Activated naive CD4-positive, alpha-beta T cell treated with anti-CD3 and anti-CD28 coated beads, Interleukin-2, amount 50 U/mL, for 24 hours (primary cell): ENCODE measurements around the gene INO80C.
"Not testable (repeated sequence)": the region's sequence is repeated elsewhere in the genome, so short reads cannot be mapped to it uniquely, and the experiment has no call there.

Experiments
- H3K27ac Mint-ChIP-seq: one replicate; pipeline ENCODE4 v1.8.0; 2021; ENCODE audit warnings: mild to moderate bottlenecking, mixed read lengths
- H3K27me3 Mint-ChIP-seq: one replicate; pipeline ENCODE4 v1.8.0; 2021; ENCODE audit warnings: mixed read lengths
- H3K36me3 Mint-ChIP-seq: one replicate; pipeline ENCODE4 v1.8.0; 2021; ENCODE audit warnings: mixed read lengths
- H3K4me1 Mint-ChIP-seq: one replicate; pipeline ENCODE4 v1.8.0; 2021; ENCODE audit warnings: mixed read lengths
- H3K4me3 Mint-ChIP-seq: one replicate; pipeline ENCODE4 v1.8.0; 2021; ENCODE audit warnings: mild to moderate bottlenecking, mixed read lengths
- H3K9me3 Mint-ChIP-seq: one replicate; pipeline ENCODE4 v1.8.0; 2021; ENCODE audit warnings: mixed read lengths

INO80C gene

DNA sequence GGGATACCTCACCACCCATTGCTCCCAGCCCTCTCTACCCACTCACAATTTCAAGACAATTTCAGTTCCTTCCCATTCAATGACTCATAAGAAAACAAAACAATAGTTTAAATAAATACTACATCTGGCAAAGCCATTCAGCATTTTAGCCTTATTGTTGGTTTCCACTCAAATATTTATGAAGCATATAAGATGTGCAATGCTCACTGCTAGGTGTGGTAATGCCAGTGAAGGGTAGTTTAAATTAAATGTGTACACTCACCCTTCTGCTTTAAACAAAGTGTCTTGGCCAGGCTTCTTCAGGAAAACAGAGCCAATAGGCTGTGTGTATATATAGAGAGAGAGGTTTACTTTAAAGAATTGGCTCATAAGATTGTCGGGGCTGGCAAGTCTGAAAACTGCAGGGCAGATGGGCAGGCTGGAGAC lies 37.0 kb downstream of the INO80C start:
- Mint-ChIP-seq H3K27me3 (no peaks in the 10 kb centered on the region), H3K9me3 (no peaks in the 10 kb centered on the region), H3K36me3 (peaks cover under 1% of the 10 kb centered on the region)

DNA sequence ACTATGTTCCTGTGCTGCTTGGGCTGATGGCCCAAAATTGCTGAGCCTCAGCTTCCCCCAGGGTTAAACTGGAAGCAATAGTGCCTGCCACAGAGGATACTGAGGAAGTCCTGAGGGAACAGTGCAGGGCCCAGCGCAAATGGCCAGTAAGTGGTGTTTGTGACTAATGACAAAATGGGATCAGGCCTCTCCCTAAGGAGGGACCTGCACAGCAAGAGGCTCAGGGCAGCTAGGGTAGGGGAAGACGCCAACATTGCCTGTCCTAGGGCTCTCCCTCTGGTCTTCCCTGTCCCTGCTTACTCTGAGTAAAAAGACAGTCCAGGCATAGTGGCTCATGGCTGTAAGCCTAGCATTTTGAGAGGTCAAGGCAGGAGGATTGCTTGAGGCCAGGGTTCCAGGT lies 37.8 kb downstream of the INO80C start:
- Mint-ChIP-seq H3K27me3 (no peaks in the 10 kb centered on the region), H3K4me3 (no peak overlapping the region), H3K9me3 (no peaks in the 10 kb centered on the region), H3K27ac (no peak overlapping the region), H3K4me1 (no peaks in the 10 kb centered on the region), H3K36me3 (no peaks in the 10 kb centered on the region)

More for the DNA sequence above, 37.0 kb downstream of the INO80C start:
- H3K27ac Mint-ChIP-seq, result peak overlapping the region; percentile 46
- H3K4me1 Mint-ChIP-seq, result no peaks in the 10 kb centered on the region
- H3K4me3 Mint-ChIP-seq, result no peak overlapping the region

DNA sequence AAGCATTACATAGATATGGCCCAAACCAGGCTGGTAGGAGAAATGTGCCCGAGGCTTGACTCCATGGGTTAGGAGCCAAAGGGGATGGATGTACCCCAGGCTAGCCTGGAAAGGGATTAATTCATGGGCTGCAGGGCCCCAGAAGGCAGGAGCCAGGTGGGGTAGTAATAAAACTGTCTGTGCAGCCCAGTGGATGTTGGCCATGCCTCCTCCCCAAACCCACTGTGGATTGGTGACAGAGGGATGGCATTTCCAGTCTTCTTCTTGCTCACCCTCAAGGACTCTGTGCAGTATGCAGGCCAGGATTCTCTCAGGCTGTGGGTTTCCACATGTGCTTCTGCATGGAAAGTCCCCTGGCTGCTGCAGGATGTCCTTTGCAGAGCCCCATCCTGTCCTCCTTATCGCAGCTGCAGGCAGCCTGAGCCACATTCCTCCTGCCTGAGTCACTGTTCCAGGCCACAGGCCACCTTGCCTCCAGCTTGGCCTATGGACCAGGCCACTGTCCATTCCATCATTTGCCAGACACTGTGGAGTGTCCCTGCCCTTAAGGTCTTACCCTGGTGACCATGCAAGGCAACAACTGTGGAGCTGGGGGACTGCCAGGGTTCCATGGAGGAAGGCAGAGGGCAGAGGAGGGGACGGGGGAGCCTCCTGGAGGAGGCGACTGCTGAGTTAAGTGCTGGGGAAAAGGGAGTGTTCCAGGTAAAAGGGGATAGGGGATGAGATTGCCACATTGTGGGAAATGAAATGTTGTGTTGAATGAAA lies 38.9 kb downstream of the INO80C start:
- Mint-ChIP-seq H3K9me3 (no peaks in the 10 kb centered on the region), H3K27ac (peak overlapping the region; percentile 35), H3K4me3 (no peak overlapping the region), H3K27me3 (no peaks in the 10 kb centered on the region), H3K4me1 (no peaks in the 10 kb centered on the region), H3K36me3 (no peaks in the 10 kb centered on the region)

DNA sequence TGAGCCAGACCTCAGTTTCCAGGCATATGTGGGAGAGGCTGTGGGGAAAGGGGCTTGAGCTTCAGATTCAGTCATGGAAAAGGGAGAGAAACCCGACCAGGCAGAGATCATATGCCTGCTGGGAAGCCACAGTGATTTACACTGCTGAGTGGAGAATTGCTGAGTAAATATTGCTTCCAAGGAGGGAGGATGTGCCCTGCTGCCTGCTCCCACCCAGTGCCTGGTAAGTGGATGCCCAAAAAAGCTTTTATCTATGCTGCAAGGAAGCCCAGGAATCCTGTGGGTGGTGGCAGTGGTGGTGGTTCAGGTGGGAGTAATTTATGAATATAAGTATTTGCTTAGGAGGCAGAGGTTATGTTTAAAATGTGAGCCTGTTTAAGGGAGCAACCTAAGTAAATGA lies 39.5 kb downstream of the INO80C start:
- Mint-ChIP-seq H3K27me3 (no peaks in the 10 kb centered on the region), H3K4me3 (no peak overlapping the region), H3K36me3 (no peaks in the 10 kb centered on the region), H3K4me1 (no peaks in the 10 kb centered on the region), H3K9me3 (no peaks in the 10 kb centered on the region), H3K27ac (no peak overlapping the region)

DNA sequence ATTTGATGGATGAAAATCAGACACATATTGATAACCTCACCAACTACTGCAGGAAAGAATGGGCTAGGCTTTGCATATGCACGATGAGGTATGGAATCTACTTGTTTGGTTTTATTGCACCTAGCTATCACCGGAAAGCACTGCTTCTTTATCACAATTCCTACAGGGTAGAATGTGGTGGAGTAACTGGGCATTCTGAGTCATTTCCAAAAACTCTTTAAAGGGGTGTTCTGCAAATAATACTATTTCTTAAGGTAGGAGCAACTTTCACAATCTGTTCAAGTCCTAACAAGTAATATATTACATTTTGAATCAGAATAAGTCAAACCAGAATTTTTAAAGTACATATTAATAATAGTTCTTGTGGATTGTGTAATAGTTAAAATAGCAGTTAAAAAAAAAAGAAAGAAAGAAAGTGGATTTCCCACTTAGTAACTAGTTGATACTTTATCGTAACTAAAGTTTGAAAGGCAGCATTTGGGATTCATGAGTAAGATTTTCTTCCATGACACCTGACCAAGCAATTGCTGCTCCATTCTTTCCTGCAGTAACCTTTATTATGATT lies 40.5 kb downstream of the INO80C start:
- Mint-ChIP-seq H3K4me3 (no peak overlapping the region), H3K9me3 (no peaks in the 10 kb centered on the region), H3K27ac (no peak overlapping the region), H3K27me3 (no peaks in the 10 kb centered on the region), H3K4me1 (no peaks in the 10 kb centered on the region), H3K36me3 (no peaks in the 10 kb centered on the region)

DNA sequence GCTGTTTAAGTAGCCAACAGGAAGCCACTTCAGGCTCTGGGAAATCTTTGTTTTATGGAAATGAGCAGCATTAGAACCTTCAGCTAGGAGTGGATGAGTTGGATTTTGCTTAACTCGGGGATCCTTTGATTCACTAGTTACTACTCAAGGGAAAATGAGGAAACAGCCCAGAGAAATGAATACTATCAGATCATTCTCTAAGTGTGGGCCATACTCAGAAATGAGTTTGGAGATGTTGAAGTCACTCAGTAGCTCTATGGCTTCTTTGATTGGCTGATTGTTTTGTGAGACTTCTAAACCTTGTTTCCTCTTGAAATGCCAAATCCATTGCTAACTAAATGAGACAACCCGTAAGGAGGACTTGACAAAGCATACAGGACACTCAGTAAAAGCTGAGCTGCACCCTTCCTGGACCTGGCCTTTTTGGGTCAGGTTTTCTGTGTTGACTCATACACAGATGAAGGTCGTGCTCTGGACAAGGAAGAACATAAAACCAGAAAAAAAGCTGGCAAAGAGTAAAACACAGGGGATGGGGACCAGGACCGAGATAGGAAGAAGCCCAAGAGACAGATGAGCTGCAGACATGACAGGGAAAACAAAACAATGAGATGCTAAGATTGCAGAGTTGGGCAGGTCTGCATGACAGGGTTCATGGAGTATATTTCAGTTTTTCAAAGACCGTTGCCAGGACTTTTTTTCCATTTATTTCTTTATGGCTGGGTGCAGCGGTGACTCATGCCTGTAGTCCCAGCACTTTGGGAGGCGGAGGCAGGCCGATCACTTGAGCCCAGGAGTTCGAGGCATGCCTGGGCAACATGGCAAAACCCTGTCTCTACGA lies 41.6 kb downstream of the INO80C start:
- Mint-ChIP-seq H3K36me3 (no peaks in the 10 kb centered on the region), H3K9me3 (no peaks in the 10 kb centered on the region), H3K27ac (no peak overlapping the region), H3K4me1 (no peaks in the 10 kb centered on the region), H3K4me3 (no peak overlapping the region), H3K27me3 (no peaks in the 10 kb centered on the region)

DNA sequence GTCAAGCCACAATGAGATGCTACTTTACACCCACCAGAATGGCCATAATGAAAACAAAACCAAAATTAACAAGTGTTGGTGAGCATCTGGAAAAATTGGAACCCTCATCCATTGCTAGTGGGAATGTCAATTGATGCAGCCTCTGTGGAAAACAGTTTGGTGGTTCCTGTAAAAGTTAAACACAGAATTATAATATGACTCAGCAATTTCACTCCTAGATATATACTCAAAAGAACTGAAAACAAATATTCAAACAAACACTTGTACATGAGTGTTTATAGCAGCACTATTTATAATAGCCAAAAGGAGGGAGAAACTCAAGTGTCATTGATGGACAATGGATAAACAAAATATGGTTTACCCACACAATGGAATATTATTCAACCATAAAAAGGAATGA lies 43.0 kb downstream of the INO80C start:
- Mint-ChIP-seq H3K27me3 (no peaks in the 10 kb centered on the region), H3K36me3 (no peaks in the 10 kb centered on the region), H3K9me3 (no peaks in the 10 kb centered on the region), H3K27ac (no peak overlapping the region), H3K4me3 (no peak overlapping the region), H3K4me1 (no peaks in the 10 kb centered on the region)

DNA sequence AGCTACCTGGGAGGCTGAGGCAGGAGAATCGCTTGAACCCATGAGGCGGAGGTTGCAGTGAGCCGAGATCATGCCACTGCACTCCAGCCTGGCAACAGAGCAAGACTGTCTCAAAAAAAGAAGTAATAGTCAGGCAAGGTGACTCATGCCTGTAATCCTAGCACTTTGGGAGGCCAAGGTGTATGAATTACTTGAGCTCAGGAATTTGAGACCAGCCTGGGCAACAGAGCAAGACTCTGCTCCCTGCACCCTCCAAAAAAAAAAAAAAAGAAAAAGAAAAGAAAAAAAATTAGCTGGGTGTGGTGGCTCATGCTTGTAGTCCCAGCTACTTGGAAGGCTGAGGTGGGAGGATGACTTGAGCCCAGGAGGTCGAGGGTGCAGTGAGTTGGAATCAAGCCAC lies 44.7 kb downstream of the INO80C start:
- H3K36me3 Mint-ChIP-seq, H3K27ac Mint-ChIP-seq, H3K4me3 Mint-ChIP-seq, H3K9me3 Mint-ChIP-seq, H3K4me1 Mint-ChIP-seq, H3K27me3 Mint-ChIP-seq: not testable (repeated sequence)

DNA sequence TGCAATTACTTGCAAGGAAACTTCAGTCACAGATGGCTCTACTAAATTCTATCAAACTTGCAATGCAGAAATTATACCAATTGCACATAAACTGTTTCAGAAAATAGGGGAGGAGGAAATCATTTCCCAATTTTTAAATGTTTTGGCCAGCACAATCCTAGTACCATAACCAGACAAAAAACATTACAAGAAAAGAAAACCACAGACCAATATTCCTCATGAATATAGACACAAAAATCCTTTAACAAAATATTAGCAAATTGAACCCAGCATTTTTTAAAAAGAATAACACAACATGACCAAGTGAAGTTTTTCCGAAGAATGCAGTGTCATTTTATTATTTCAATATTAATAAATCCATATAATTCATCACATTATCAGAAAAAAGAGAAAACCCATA lies 45.8 kb downstream of the INO80C start:
- no peaks in the 10 kb centered on the region for H3K36me3 Mint-ChIP-seq
- H3K9me3 Mint-ChIP-seq, result no peaks in the 10 kb centered on the region
- no peak overlapping the region for H3K4me3 Mint-ChIP-seq

DNA sequence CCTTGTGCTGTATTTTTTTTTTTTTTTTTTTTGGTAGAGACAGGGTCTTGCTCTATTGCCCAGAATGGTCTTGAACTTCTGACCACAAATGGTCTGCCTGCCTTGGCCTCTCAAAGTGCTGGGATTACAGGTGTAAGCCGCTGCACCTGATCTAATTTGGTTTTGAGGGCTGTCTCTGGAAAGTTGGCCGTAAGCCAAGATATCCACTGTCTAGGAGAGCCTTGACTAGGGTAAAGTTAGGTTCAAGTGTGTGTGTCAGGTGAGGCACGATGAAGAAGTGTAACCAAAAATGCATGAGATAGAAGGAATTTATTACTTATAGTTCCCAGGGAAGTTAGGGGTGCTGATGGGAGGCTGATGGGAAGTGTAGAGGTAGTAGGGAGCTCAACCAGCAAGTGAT lies 46.7 kb downstream of the INO80C start:
- H3K27me3 Mint-ChIP-seq, result no peaks in the 10 kb centered on the region
- no peak overlapping the region for H3K27ac Mint-ChIP-seq
- H3K4me1 Mint-ChIP-seq, result no peaks in the 10 kb centered on the region
- H3K4me3 Mint-ChIP-seq, result no peak overlapping the region
- H3K36me3 Mint-ChIP-seq, result no peaks in the 10 kb centered on the region
- no peaks in the 10 kb centered on the region for H3K9me3 Mint-ChIP-seq

More for the DNA sequence above, 45.8 kb downstream of the INO80C start:
- Mint-ChIP-seq H3K27ac (no peak overlapping the region), H3K4me1 (no peaks in the 10 kb centered on the region), H3K27me3 (no peaks in the 10 kb centered on the region)

DNA sequence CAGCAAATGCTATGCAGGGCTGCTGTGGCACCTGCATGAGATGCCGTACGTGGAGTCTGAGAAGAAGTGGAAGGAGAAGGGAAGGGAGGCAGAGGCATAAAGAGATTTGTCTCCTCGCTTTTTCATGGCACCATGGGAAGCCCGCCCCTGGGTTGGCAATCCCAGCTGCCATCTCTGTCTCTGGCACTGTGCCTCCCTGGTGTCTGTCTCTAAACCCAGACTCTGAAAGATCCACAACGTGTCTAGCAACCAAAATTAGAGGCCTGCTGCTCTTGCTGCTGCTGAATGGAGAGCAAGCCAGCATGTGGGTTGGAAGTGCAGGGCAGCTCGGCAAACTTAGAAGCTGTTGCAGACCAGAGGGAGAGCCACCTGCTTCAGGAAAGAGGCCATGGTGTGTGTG lies 53.1 kb downstream of the INO80C start:
- no peak overlapping the region for H3K4me3 Mint-ChIP-seq
- H3K4me1 Mint-ChIP-seq, result no peaks in the 10 kb centered on the region
- H3K27me3 Mint-ChIP-seq, result peaks cover 2% of the 10 kb centered on the region
- no peaks in the 10 kb centered on the region for H3K36me3 Mint-ChIP-seq
- H3K9me3 Mint-ChIP-seq, result no peaks in the 10 kb centered on the region
- no peak overlapping the region for H3K27ac Mint-ChIP-seq

DNA sequence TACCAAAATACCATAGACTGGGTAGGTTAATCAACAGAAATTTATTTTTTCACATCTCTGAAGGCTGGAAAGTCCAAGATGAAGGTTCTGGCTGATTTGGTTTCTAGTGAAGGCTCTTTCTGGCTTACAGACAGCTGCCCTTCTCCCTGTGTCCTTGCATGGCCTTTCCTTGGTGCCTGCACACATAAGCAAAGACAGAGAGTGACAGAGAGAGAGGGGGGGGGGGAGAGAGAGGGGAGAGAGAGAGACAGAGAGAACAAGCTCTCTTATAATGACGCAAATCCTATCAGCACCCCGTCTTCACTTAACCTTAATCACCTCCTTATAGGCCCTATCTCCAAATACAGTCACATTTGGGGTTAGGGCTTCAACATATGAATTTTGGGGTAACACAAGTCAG lies 53.9 kb downstream of the INO80C start:
- H3K27ac Mint-ChIP-seq, result no peak overlapping the region
- H3K27me3 Mint-ChIP-seq, result peaks cover 2% of the 10 kb centered on the region
- no peak overlapping the region for H3K4me3 Mint-ChIP-seq
- H3K36me3 Mint-ChIP-seq, result no peaks in the 10 kb centered on the region
- no peaks in the 10 kb centered on the region for H3K4me1 Mint-ChIP-seq
- H3K9me3 Mint-ChIP-seq, result no peaks in the 10 kb centered on the region

DNA sequence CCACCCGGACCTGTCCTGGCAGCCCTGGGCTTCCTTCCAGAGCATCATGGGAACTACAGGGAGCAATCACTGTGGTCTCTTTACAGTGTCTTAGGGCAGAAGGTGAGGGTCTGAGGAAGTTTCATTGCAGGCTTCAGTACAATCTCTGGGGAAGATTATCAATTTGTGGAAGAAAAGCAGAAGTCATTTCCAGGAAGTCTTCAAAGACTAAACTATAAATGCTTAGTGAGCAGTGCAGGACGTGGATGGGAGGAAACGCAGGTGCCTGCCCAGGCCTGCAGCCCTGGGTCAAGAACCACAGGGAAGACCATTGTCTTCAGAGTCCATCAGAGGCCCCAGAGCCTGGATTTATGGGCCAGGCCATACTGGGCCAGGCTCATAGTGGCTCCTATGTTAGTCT lies 54.3 kb downstream of the INO80C start:
- no peaks in the 10 kb centered on the region for H3K9me3 Mint-ChIP-seq
- no peak overlapping the region for H3K27ac Mint-ChIP-seq
- no peaks in the 10 kb centered on the region for H3K36me3 Mint-ChIP-seq
- H3K4me1 Mint-ChIP-seq, result no peaks in the 10 kb centered on the region
- no peak overlapping the region for H3K4me3 Mint-ChIP-seq
- peaks cover 2% of the 10 kb centered on the region for H3K27me3 Mint-ChIP-seq

DNA sequence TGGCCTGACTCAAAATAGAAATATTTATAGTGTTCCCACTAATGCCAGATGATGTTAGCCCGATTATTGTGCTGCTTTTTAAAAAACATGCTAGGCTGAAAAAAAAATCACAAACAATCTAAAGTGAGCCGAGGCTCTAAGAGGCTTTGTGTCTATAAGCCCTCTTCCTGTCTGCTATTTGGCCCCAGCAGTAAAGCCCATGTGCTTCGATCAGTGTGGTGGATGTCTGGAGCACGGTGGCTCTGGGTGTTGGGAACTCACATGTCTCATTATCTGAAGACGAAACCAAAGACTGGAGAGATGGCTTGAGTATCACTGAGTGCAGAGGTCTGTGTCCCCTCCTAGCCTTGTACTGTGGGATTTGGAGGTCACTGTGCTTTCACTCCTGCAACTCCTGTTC lies 55.1 kb downstream of the INO80C start:
- Mint-ChIP-seq H3K9me3 (no peaks in the 10 kb centered on the region), H3K27me3 (peaks cover 2% of the 10 kb centered on the region), H3K4me1 (no peaks in the 10 kb centered on the region), H3K36me3 (no peaks in the 10 kb centered on the region), H3K4me3 (no peak overlapping the region), H3K27ac (no peak overlapping the region)

DNA sequence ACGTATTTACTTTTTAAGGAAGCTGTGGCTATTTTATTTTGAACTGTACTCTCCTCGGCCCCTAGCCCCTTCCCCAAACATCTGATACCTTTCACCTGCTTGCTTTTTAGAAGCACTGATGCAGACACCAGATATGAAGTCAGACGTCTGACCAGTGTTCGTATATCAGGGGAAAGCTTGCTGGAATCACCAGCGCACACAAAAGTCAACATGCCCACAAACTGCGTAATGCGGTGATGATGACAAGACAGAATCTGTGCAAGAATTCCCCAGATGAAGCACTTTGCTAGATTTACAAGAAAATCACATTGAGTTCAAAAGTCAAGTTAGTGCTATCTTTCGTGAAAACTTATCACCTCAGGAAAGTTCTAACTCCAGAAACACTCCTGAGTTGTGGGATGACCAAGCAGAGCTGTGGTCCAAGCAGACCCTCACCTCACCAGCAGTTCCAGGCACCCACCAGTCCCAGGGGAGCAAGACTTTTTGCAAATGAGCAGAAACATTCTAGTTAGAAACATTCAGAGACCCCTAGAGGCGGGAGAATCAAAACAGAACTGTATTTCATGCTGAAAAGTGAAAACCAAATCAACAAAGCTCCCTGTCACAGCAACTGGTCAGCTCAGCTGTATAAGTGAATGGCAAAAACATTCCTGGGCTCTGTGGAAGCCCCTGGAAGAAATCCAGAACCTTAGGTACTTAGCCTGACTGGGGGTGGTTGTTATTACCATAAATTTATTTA lies 55.7 kb downstream of the INO80C start:
- no peak overlapping the region for H3K4me3 Mint-ChIP-seq
- H3K4me1 Mint-ChIP-seq, result no peaks in the 10 kb centered on the region
- no peak overlapping the region for H3K27ac Mint-ChIP-seq
- H3K9me3 Mint-ChIP-seq, result no peaks in the 10 kb centered on the region
- peaks cover 2% of the 10 kb centered on the region for H3K27me3 Mint-ChIP-seq
- no peaks in the 10 kb centered on the region for H3K36me3 Mint-ChIP-seq
